Measurements from ENCODE around the gene CA9.

DNA sequence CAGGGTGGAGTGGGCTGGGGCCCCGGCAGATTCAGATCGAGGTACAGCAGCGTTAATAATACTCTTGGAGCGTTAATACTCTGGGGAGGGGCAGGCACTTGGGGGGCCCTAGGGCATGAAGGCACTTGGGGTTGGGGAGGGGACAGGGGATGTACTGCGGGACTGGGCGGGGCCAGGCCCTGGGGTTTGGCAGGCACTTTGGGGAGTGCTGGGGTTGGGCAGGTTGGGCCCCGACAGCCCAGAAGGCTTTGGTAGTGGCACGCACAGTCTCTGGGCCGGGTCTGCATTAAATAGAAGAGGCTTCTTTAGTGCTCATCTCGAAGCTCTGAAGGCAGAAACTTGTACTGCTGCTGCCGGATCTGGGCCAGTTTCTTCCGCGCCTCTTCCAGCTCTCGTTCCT is 23.8 kb downstream of the CA9 start:
- TF ChIP-seq, protein P1, sequence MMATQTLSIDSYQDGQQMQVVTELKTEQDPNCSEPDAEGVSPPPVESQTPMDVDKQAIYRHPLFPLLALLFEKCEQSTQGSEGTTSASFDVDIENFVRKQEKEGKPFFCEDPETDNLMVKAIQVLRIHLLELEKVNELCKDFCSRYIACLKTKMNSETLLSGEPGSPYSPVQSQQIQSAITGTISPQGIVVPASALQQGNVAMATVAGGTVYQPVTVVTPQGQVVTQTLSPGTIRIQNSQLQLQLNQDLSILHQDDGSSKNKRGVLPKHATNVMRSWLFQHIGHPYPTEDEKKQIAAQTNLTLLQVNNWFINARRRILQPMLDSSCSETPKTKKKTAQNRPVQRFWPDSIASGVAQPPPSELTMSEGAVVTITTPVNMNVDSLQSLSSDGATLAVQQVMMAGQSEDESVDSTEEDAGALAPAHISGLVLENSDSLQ (IDR thresholded peaks at IDR 0.05), result no peak
- no peak for TF ChIP-seq HDGF (IDR thresholded peaks at IDR 0.05; ENCODE audit: borderline replicate concordance)
- no peak for TF ChIP-seq FOXK2 (IDR thresholded peaks at IDR 0.05)
- TF ChIP-seq BHLHE40 (IDR thresholded peaks at IDR 0.05; ENCODE audit: borderline replicate concordance), result no peak
- TF ChIP-seq ARNT (IDR thresholded peaks at IDR 0.05), result no peak
- TF ChIP-seq TARDBP (IDR thresholded peaks at IDR 0.05), result no peak
- no peak for TF ChIP-seq NFRKB (IDR thresholded peaks at IDR 0.05)
- TF ChIP-seq SP1 (IDR thresholded peaks at IDR 0.05), result no peak
- no peak for TF ChIP-seq FOXA1 (IDR thresholded peaks at IDR 0.05)
- TF ChIP-seq ZNF384 (IDR thresholded peaks at IDR 0.05), result no peak
